Measurements from ENCODE around the gene MRPL43.

The MRPL43 gene

GRCh38 chr10:100962351-100963080 lies 24.8 kb downstream of the MRPL43 start:
- DNase-seq: no peak

GRCh38 chr10:100960251-100960650 lies 27.0 kb downstream of the MRPL43 start:
- DNase-seq: no peak

- DNase-seq: no peak
Observed at GRCh38 chr10:100948916-100949315, 38.4 kb downstream of the MRPL43 start.

GRCh38 chr10:100945754-100946153 lies 41.5 kb downstream of the MRPL43 start:
- no peak for DNase-seq

GRCh38 chr10:100943508-100943907 lies 43.8 kb downstream of the MRPL43 start:
- DNase-seq: no peak

- no peak for DNase-seq
Observed at GRCh38 chr10:100942229-100942628, 45.1 kb downstream of the MRPL43 start.

- DNase-seq: no peak
Observed at GRCh38 chr10:100939763-100940344, 47.4 kb downstream of the MRPL43 start.
